Kidney (tissue), 14 donors: ENCODE data around the gene ZMYND19. TPM values are rescaled to one million over a fixed set of nuclear protein-coding genes. Genes with fewer than 3 reads are reported as not detected.
A peak's percentile ranks its signal among the peaks of the same experiment; 100 is the strongest.

Experiments used
- DNase-seq, 5 donors: peaks; one replicate each; pipeline ENCODE4 v3.0.0-alpha.2; 2013 to 2020
- FAIRE-seq: peaks from 2 replicates; lab custom pipeline; 2012; peaks lifted over from hg19 to GRCh38; lab: Jason Lieb, UNC
- H3K27ac ChIP-seq, 2 donors: one replicate each; pipeline ENCODE4 v1.7.0; 2013; ENCODE audit warnings: low read depth in 2 of 2, low read length in 2 of 2, inconsistent platforms in 1 of 2
- H3K27me3 ChIP-seq: one replicate; pipeline ENCODE4 v1.7.1; 2013; ENCODE audit warnings: low read length, inconsistent platforms; ENCODE audit not compliant: control insufficient read depth, insufficient read depth
- H3K36me3 ChIP-seq, 3 donors: one replicate each; pipeline versions ENCODE4 v1.7.0 to v1.7.1; 2013; ENCODE audit warnings: low read length in 3 of 3, control low read depth in 1 of 3, inconsistent platforms in 1 of 3; ENCODE audit not compliant: insufficient read depth in 3 of 3, control insufficient read depth in 2 of 3
- H3K4me1 ChIP-seq, 3 donors: one replicate each; pipeline versions ENCODE4 v1.7.0 to v1.7.1; 2013; ENCODE audit warnings: low read length in 3 of 3, inconsistent platforms in 1 of 3, low read depth in 1 of 3; ENCODE audit not compliant: control insufficient read depth in 2 of 3, insufficient read depth in 2 of 3
- H3K4me3 ChIP-seq, 3 donors: one replicate each; pipeline versions ENCODE4 v1.7.0 to v1.8.1; 2013; ENCODE audit warnings: low read length in 3 of 3, control low read depth in 1 of 3, inconsistent platforms in 1 of 3
- H3K9ac ChIP-seq, 3 donors: one replicate each; pipeline versions ENCODE4 v1.7.0 to v1.7.1; 2013; ENCODE audit warnings: low read length in 3 of 3, control low read depth in 1 of 3, inconsistent platforms in 1 of 3
- H3K9me3 ChIP-seq, 3 donors: one replicate each; pipeline versions ENCODE4 v1.7.0 to v1.7.1; 2013; ENCODE audit warnings: low read length in 3 of 3, control low read depth in 1 of 3, inconsistent platforms in 1 of 3; ENCODE audit not compliant: control insufficient read depth in 2 of 3, insufficient read depth in 1 of 3
- intact Hi-C: fragments of 100-400 bp; cut with DNase I; formaldehyde crosslinking; loops from one replicate; pipeline ENCODE4 v1.11.1; 2022
- polyA plus RNA-seq: library from polyadenylated mRNA; stranded (reverse); fragments of 350-450 nt; fragmentation: Illumina TruSeq; extraction: RNeasy Lipid Tissue Mini Kit (QIAGEN cat#74804); gene quantifications from one replicate; pipeline ENCODE4 v1.2.3, GENCODE V29; 2014; ENCODE audit warnings: low read depth, low replicate concordance; ENCODE audit not compliant: insufficient read depth
- total RNA-seq: library from RNA; stranded (reverse); fragmentation: NEBNext Ultra II Directional; extraction: Animal tissue kit (Norgen Biotek cat#: 25700); gene quantifications from one replicate; pipeline ENCODE4 v1.2.1, GENCODE V29; 2021
- TF ChIP-seq, protein P1 (sequence below): IDR thresholded peaks from 3 replicates; pipeline ENCODE4 v1.5.1; 2012; ENCODE audit warnings: mild to moderate bottlenecking, moderate library complexity, borderline replicate concordance; ENCODE audit not compliant: insufficient read depth; ENCODE audit errors: extremely low read depth
- donor health status: control.
- donor health status: control.
- donor health status: control.
- donor health status: control.
- donor health status: control.
- donor health status: DM: yes; HTN: yes; CAD: no.
- donor health status: Normal renal cell carcinoma (clear cell type).

ZMYND19 gene
- total and polyA plus RNA-seq, 2 donors from 2014 or later, result 13.5 to 19.1 TPM

DNA sequence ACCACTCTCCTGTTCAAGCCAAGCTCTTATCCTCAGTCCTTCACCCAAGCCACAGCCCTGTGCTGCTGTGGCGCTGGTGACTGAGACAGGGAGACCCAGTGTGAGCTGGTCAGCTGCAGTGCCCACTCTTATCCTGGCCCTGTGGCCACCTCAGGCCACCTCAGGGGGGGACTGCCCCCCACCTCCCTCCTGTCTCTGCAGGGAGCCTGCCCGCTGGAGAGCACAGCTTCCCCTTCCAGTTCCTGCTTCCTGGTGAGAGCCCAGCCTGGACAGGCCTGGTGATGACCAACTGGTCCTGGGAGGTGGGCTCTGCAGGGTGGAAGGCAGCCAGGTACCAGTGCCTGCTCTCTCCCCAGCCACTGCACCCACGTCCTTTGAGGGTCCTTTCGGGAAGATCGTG lies 22.9 kb upstream of the ZMYND19 start:
- TF ChIP-seq, protein P1, sequence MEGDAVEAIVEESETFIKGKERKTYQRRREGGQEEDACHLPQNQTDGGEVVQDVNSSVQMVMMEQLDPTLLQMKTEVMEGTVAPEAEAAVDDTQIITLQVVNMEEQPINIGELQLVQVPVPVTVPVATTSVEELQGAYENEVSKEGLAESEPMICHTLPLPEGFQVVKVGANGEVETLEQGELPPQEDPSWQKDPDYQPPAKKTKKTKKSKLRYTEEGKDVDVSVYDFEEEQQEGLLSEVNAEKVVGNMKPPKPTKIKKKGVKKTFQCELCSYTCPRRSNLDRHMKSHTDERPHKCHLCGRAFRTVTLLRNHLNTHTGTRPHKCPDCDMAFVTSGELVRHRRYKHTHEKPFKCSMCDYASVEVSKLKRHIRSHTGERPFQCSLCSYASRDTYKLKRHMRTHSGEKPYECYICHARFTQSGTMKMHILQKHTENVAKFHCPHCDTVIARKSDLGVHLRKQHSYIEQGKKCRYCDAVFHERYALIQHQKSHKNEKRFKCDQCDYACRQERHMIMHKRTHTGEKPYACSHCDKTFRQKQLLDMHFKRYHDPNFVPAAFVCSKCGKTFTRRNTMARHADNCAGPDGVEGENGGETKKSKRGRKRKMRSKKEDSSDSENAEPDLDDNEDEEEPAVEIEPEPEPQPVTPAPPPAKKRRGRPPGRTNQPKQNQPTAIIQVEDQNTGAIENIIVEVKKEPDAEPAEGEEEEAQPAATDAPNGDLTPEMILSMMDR, result no peak
- intact Hi-C loops, result no loop called here
- Histone ChIP-seq H3K9ac (peak overlapping the region in 1 of 3 donors; percentile 26), H3K27me3 (no peaks in the 10 kb centered on the region), H3K27ac (peak overlapping the region; percentile 63 to 84), H3K4me3 (no peak overlapping the region), H3K36me3 (peaks cover 0 to 4% (median 0%) of the 10 kb centered on the region in 3 donors), H3K4me1 (peaks cover 0 to 31% (median 21%) of the 10 kb centered on the region in 3 donors), H3K9me3 (no peaks in the 10 kb centered on the region)
- no peak for FAIRE-seq
- DNase-seq, result peak in 2 of 5 donors; percentile 41 to 78

DNA sequence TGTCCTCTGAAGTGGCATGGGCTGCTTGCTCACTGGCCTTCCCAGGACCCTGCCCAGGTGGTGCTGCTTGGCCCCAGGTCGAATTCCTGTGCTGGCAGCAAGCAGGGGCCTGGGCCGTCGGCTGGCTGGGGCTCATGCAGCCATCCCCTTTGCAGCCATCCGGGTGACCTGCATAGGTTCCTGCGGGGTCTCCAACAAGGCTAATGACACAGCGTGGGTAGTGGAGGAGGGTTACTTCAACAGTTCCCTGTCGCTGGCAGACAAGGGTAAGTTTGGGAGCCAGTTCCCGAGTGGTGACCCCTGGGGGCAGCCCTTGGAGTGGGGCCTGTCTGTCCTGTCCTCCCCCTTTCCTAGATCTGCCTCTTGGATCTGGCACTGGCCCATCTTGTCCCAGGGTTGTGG lies 22.4 kb upstream of the ZMYND19 start:
- peaks cover 0 to 4% (median 0%) of the 10 kb centered on the region in 3 donors for H3K36me3 ChIP-seq
- no peak overlapping the region for H3K4me3 ChIP-seq
- FAIRE-seq, result no peak
- H3K27me3 ChIP-seq, result no peaks in the 10 kb centered on the region
- TF ChIP-seq, protein P1, result no peak
- H3K4me1 ChIP-seq, result peaks cover 0 to 29% (median 19%) of the 10 kb centered on the region in 3 donors
- peak overlapping the region; percentile 63 to 84 for H3K27ac ChIP-seq
- peak overlapping the region in 1 of 3 donors; percentile 26 for H3K9ac ChIP-seq
- H3K9me3 ChIP-seq, result no peaks in the 10 kb centered on the region
- intact Hi-C loops, result no loop called here
- peak in 2 of 5 donors; percentile 50 to 77 for DNase-seq

DNA sequence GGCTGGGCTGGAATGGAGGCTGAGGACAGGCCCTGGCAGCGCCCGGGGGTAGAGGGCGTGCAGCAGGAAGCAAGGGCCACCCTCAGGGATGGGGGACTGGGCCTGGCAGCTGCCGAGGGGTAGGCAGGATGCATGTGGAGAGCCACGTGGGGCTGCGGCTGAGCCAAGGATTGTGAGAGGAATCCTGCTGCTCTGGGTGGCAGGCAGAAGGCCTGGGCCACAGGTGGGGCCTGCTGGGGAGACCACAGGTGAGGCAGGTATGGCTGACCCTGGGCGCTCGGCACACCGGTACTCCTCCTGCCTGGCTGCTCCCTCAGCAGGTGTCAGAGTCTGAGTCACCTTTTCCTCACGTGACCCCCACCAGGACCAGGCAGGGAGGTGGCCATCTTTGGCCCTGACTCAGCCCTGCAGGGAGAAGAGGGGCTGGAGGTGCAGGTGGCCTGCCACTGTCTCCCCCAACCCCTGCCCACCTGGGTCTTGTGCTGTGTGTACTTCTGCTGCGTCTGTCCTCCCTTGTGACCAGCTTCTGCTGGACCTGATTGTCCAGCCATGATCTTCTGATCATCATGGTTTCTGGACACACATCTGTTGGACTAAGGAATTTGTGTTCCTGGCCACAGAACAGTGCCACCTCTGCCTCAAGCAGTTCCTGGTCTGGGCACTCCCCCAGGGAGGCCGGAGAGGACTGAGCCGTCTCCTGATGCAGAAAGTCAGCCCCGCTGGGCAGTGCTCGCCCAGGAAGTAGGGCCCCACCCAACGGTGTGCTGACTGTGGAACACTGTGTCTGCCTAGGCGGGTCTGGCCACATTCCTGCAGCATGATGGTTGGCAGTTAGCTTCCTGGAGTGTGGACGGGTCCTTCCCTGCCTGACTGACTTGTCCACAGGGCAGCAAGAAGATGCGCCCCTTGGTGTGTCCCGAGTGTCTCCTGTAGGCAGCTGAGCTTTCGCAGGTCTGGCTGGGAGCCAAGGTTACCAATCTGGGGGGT lies 21.6 kb upstream of the ZMYND19 start:
- intact Hi-C loops, result no loop called here
- Histone ChIP-seq H3K4me1 (peaks cover 0 to 29% (median 22%) of the 10 kb centered on the region in 3 donors), H3K9ac (no peak overlapping the region), H3K27me3 (no peaks in the 10 kb centered on the region), H3K4me3 (no peak overlapping the region), H3K27ac (peak overlapping the region; percentile 63 to 84), H3K9me3 (no peaks in the 10 kb centered on the region), H3K36me3 (peaks cover 0 to 4% (median 0%) of the 10 kb centered on the region in 3 donors)
- DNase-seq, result peak; percentile 60 to 97 (median 66)
- TF ChIP-seq, protein P1, result no peak
- no peak for FAIRE-seq
